Myocyte (in vitro differentiated cells): Measurements from ENCODE around the gene PPP1R1A. TPM values are rescaled to one million over a fixed set of nuclear protein-coding genes. Genes with fewer than 3 reads are reported as not detected.

Experiments
- DNase-seq: peaks from one replicate; pipeline ENCODE4 v3.0.0-alpha.2; 2012; ENCODE audit warnings: low read depth
- total RNA-seq: library from RNA; depleted of rRNA; stranded (reverse); fragments of >200 nt; gene quantifications from 2 replicates; pipeline ENCODE4 v1.2.3, GENCODE V29; 2014

The PPP1R1A gene
- total RNA-seq, 1 donor from 2014 or later: 0.21 TPM

GRCh38 chr12:54538136-54538700 lies 50.2 kb downstream of the PPP1R1A start:
- DNase-seq: no peak

GRCh38 chr12:54535474-54535873 lies 53.0 kb downstream of the PPP1R1A start:
- no peak for DNase-seq

DNA sequence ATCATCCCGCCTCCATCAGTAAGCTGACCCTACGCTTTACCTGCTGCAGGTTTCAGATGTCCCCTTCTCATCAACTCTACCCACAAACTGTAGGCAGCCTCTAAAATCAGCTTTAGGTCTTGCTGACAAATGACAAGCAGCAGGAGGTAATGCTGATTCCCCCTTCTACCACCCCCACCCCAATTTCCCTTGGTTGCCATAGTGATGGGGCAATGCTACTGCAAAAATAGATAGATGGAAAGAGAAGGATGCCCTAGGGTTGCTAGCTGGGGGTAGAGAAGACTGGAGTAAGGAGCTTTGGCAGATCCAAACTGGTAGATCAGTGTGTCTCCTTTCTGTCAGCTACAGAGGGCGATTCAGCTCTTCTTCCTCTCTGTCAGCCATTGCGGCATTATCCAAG lies 58.9 kb downstream of the PPP1R1A start:
- DNase-seq: no peak

Other genes starting within 250 kb of the PPP1R1A start
- gene GPR84, start 224.2 kb downstream of the PPP1R1A start, total RNA-seq: not detected in 2 replicates
- gene ZNF385A, start 203.9 kb downstream of the PPP1R1A start, total RNA-seq: 2.3 and 4.1 TPM in 2 replicates
- gene ITGA5, start 169.4 kb downstream of the PPP1R1A start, total RNA-seq: 156 and 221 TPM in 2 replicates
- gene GTSF1, start 115.1 kb downstream of the PPP1R1A start, total RNA-seq: not detected in 2 replicates
- gene NCKAP1L, start 90.9 kb downstream of the PPP1R1A start, total RNA-seq: not detected in 2 replicates
- 0.03 TPM in 1 of 2 replicates, not detected in the other for gene PDE1B, start 39.1 kb downstream of the PPP1R1A start, total RNA-seq
- not detected in 2 replicates for gene LACRT, start 46.2 kb upstream of the PPP1R1A start, total RNA-seq
- not detected in 2 replicates for gene DCD, start 59.7 kb upstream of the PPP1R1A start, total RNA-seq